Measurements from ENCODE around the gene F2R. TPM values are rescaled to one million over a fixed set of nuclear protein-coding genes. Genes with fewer than 3 reads are reported as not detected.

Gene F2R
- total RNA-seq, 4 donors from 2014 or later, result 9.4 to 38.7 (median 16.7) TPM

GRCh38 chr5:76744632-76745031 is 28.7 kb downstream of the F2R start:
- intact Hi-C loops (cut with DNase I; ENCODE audit: low total_unique reads), result no loop called here
- TF ChIP-seq CTCF (IDR thresholded peaks at IDR 0.05) (no peak), POLR2A (IDR thresholded peaks at IDR 0.05) (no peak)
- DNase-seq, result no peak
- Histone ChIP-seq H3K36me3 (no peaks in the 10 kb centered on the region), H3K4me1 (no peaks in the 10 kb centered on the region), H3K27ac (no peak overlapping the region), H3K4me3 (no peak overlapping the region), H3K9me3 (no peaks in the 10 kb centered on the region), H3K27me3 (no peaks in the 10 kb centered on the region)

GRCh38 chr5:76745670-76746069 is 29.7 kb downstream of the F2R start:
- no peak for DNase-seq
- no peaks in the 10 kb centered on the region for H3K4me1 ChIP-seq
- no peak overlapping the region for H3K4me3 ChIP-seq
- intact Hi-C loops (cut with DNase I; ENCODE audit: low total_unique reads), result no loop called here
- TF ChIP-seq CTCF (IDR thresholded peaks at IDR 0.05) (no peak), POLR2A (IDR thresholded peaks at IDR 0.05) (no peak)
- H3K27me3 ChIP-seq, result no peaks in the 10 kb centered on the region
- no peaks in the 10 kb centered on the region for H3K36me3 ChIP-seq
- H3K9me3 ChIP-seq, result no peaks in the 10 kb centered on the region
- H3K27ac ChIP-seq, result no peak overlapping the region

- Histone ChIP-seq H3K4me1 (no peaks in the 10 kb centered on the region), H3K9me3 (no peaks in the 10 kb centered on the region), H3K27me3 (no peaks in the 10 kb centered on the region), H3K4me3 (no peak overlapping the region), H3K36me3 (no peaks in the 10 kb centered on the region), H3K27ac (no peak overlapping the region)
- intact Hi-C loops (cut with DNase I; ENCODE audit: low total_unique reads), result no loop called here
- TF ChIP-seq CTCF (IDR thresholded peaks at IDR 0.05) (no peak), POLR2A (IDR thresholded peaks at IDR 0.05) (no peak)
- DNase-seq, result no peak
These were observed 30.8 kb downstream of the F2R start for GRCh38 chr5:76746677-76747076.

GRCh38 chr5:76747706-76748105 is 31.8 kb downstream of the F2R start:
- no peak for TF ChIP-seq CTCF (IDR thresholded peaks at IDR 0.05)
- TF ChIP-seq POLR2A (IDR thresholded peaks at IDR 0.05), result no peak
- intact Hi-C loops (cut with DNase I; ENCODE audit: low total_unique reads), result no loop called here
- H3K36me3 ChIP-seq, result no peaks in the 10 kb centered on the region
- no peaks in the 10 kb centered on the region for H3K9me3 ChIP-seq
- DNase-seq, result no peak
- H3K27me3 ChIP-seq, result no peaks in the 10 kb centered on the region
- H3K27ac ChIP-seq, result no peak overlapping the region
- H3K4me1 ChIP-seq, result no peaks in the 10 kb centered on the region
- no peak overlapping the region for H3K4me3 ChIP-seq

- Histone ChIP-seq H3K36me3 (no peaks in the 10 kb centered on the region), H3K27me3 (no peaks in the 10 kb centered on the region), H3K4me1 (no peaks in the 10 kb centered on the region), H3K27ac (no peak overlapping the region), H3K9me3 (no peaks in the 10 kb centered on the region), H3K4me3 (no peak overlapping the region)
- TF ChIP-seq POLR2A (IDR thresholded peaks at IDR 0.05), result no peak
- no peak for TF ChIP-seq CTCF (IDR thresholded peaks at IDR 0.05)
- intact Hi-C loops (cut with DNase I; ENCODE audit: low total_unique reads), result no loop called here
- DNase-seq, result no peak
These were observed 35.4 kb downstream of the F2R start for GRCh38 chr5:76751291-76751690.
